Keratinocyte (primary cell): ENCODE data around the gene GNAT2. TPM values are rescaled to one million over a fixed set of nuclear protein-coding genes. Genes with fewer than 3 reads are reported as not detected.

Experiments
- DNase-seq: peaks from one replicate; pipeline ENCODE4 v3.0.0-alpha.2; 2011; ENCODE audit warnings: low read depth, missing footprints, low spot score
- FAIRE-seq: peaks from 2 replicates; lab custom pipeline; 2011; peaks lifted over from hg19 to GRCh38; lab: Jason Lieb, UNC
- H2AFZ ChIP-seq: 2 replicates; pipeline ENCODE4 v1.6.0; 2012; ENCODE audit warnings: low read length, control low read depth, inconsistent platforms; ENCODE audit not compliant: control insufficient read depth
- H3K27ac ChIP-seq: 2 replicates; pipeline ENCODE4 v1.5.1; 2011; ENCODE audit warnings: low read length; ENCODE audit not compliant: control insufficient read depth, insufficient read depth
- H3K27me3 ChIP-seq: 3 replicates; pipeline ENCODE4 v1.6.0; 2011; ENCODE audit warnings: low read length; ENCODE audit not compliant: control insufficient read depth, insufficient read depth; ENCODE audit errors: extremely low read depth
- H3K36me3 ChIP-seq, 2 experiments: 2 replicates in 1 of 2; 3 replicates in 1 of 2; pipeline ENCODE4 v1.5.1; 2011; ENCODE audit warnings: low read length in 2 of 2, mild to moderate bottlenecking in 1 of 2; ENCODE audit not compliant: control insufficient read depth in 2 of 2, insufficient read depth in 2 of 2; ENCODE audit errors: extremely low read depth in 1 of 2
- H3K4me1 ChIP-seq: 3 replicates; pipeline ENCODE4 v1.5.1; 2011; ENCODE audit warnings: low read length; ENCODE audit not compliant: control insufficient read depth, insufficient read depth; ENCODE audit errors: extremely low read depth
- H3K4me2 ChIP-seq: 3 replicates; pipeline ENCODE4 v1.6.0; 2011; ENCODE audit warnings: low read depth, low read length; ENCODE audit not compliant: control insufficient read depth, insufficient read depth; ENCODE audit errors: extremely low read depth
- H3K4me3 ChIP-seq, 3 experiments: fragments of 200-600 bp in 1 of 3; sonication (generic) in 1 of 3; 2 replicates in 2 of 3; 3 replicates in 1 of 3; pipeline ENCODE4 v1.5.1; 2011 to 2016; ENCODE audit warnings: low read length in 3 of 3, mild to moderate bottlenecking in 3 of 3, control low read depth in 2 of 3, inconsistent platforms in 1 of 3, low read depth in 1 of 3, mixed read lengths in 1 of 3, mixed run types in 1 of 3, moderate library complexity in 1 of 3; ENCODE audit not compliant: control insufficient read depth in 2 of 3, insufficient read depth in 2 of 3; ENCODE audit errors: extremely low read depth in 1 of 3
- H3K79me2 ChIP-seq: 2 replicates; pipeline ENCODE4 v1.6.0; 2012; ENCODE audit warnings: low read length; ENCODE audit not compliant: control insufficient read depth, insufficient read depth
- H3K9ac ChIP-seq: 3 replicates; pipeline ENCODE4 v1.6.0; 2011; ENCODE audit warnings: low read length; ENCODE audit not compliant: control insufficient read depth, insufficient read depth; ENCODE audit errors: extremely low read depth
- H3K9me1 ChIP-seq: 3 replicates; pipeline ENCODE4 v1.6.0; 2011; ENCODE audit warnings: low read length; ENCODE audit not compliant: control insufficient read depth, insufficient read depth; ENCODE audit errors: extremely low read depth
- H3K9me3 ChIP-seq: 2 replicates; pipeline ENCODE4 v1.5.1; 2012; ENCODE audit warnings: low read depth, low read length; ENCODE audit not compliant: control insufficient read depth
- H4K20me1 ChIP-seq: 3 replicates; pipeline ENCODE4 v1.6.0; 2011; ENCODE audit warnings: low read length; ENCODE audit not compliant: control insufficient read depth, insufficient read depth; ENCODE audit errors: extremely low read depth
- EZH2 ChIP-seq: IDR thresholded peaks from one replicate; pipeline ENCODE4 v1.6.1; 2012; ENCODE audit warnings: inconsistent platforms, mild to moderate bottlenecking, low read length, moderate library complexity
- dilution Hi-C: fragments of 300-500 bp; cut with MboI; formaldehyde crosslinking; loops from one replicate; pipeline ENCODE4 v1.7.0; 2020; ENCODE audit warnings: low sequenced_read_pairs; ENCODE audit not compliant: extremely low pct_ligation_motif_present
- polyA plus RNA-seq, 5 experiments: library from polyadenylated mRNA; depleted of rRNA in 3 of 5; stranded (reverse) in 3 of 5; stranded (forward) in 1 of 5; unstranded in 1 of 5; fragments of >200 nt; gene quantifications; 1 replicate in 1 of 5; 2 replicates in 3 of 5; 3 replicates in 1 of 5; pipeline versions ENCODE4 v1.2.1 to v1.2.3, GENCODE V29; 2011 to 2012; ENCODE audit warnings: missing spikeins in 2 of 5, low read depth in 1 of 5, low replicate concordance in 1 of 5
- TF ChIP-seq, protein P1 (sequence below), 3 experiments: IDR thresholded peaks in 1 of 3; conservative IDR thresholded peaks in 1 of 3; optimal IDR thresholded peaks in 1 of 3; 2 replicates in 2 of 3; 3 replicates in 1 of 3; pipeline versions ENCODE3 to v1.5.1; 2011; ENCODE audit warnings: low read length in 3 of 3, mild to moderate bottlenecking in 3 of 3, moderate library complexity in 2 of 3, control low read depth in 1 of 3, inconsistent platforms in 1 of 3; ENCODE audit not compliant: insufficient read depth in 2 of 3; ENCODE audit errors: extremely low read depth in 1 of 3

The GNAT2 gene
- polyA plus RNA-seq, 1 donor (not counting 4 experiments of a cell fraction or from before 2014, with no cell fraction given) = 0.17 TPM

DNA sequence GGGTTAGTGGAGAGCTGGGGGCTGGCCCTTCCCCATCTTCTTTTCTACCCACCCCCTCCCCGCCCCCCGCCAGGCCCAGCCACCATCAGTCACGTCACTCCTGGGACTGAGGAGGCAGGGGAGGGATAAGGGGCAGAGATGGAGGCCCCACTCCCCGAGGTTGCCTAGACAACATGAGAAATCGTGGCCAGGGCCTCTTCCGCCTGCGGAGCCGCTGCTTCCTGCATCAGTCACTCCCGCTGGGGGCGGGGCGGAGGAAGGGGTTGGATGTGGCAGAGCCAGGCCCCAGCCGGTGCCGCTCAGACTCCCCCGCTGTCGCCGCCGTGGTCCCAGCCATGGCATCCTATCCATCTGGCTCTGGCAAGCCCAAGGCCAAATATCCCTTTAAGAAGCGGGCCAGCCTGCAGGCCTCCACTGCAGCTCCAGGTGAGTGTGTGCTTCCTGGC is 1.4 kb upstream of the GNAT2 start:
- no peak for DNase-seq
- Histone ChIP-seq H3K9me3 (no peaks in the 10 kb centered on the region), H3K4me1 (peaks cover 24% of the 10 kb centered on the region), H3K27me3 (no peaks in the 10 kb centered on the region), H3K9me1 (no peaks in the 10 kb centered on the region), H2AFZ (peak overlapping the region; percentile 52), H3K9ac (peak overlapping the region; percentile 90), H3K79me2 (peaks cover 50% of the 10 kb centered on the region), H3K27ac (peak overlapping the region; percentile 87), H3K36me3 (no peaks in the 10 kb centered on the region), H4K20me1 (no peaks in the 10 kb centered on the region), H3K4me3 (peak overlapping the region; percentile 66 to 95 (median 89)), H3K4me2 (peak overlapping the region; percentile 99)
- no peak for TF ChIP-seq EZH2
- TF ChIP-seq, protein P1, sequence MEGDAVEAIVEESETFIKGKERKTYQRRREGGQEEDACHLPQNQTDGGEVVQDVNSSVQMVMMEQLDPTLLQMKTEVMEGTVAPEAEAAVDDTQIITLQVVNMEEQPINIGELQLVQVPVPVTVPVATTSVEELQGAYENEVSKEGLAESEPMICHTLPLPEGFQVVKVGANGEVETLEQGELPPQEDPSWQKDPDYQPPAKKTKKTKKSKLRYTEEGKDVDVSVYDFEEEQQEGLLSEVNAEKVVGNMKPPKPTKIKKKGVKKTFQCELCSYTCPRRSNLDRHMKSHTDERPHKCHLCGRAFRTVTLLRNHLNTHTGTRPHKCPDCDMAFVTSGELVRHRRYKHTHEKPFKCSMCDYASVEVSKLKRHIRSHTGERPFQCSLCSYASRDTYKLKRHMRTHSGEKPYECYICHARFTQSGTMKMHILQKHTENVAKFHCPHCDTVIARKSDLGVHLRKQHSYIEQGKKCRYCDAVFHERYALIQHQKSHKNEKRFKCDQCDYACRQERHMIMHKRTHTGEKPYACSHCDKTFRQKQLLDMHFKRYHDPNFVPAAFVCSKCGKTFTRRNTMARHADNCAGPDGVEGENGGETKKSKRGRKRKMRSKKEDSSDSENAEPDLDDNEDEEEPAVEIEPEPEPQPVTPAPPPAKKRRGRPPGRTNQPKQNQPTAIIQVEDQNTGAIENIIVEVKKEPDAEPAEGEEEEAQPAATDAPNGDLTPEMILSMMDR (optimal IDR thresholded peaks at IDR 0.05 in 1 of 3, IDR thresholded peaks at IDR 0.05 in 1 of 3, conservative IDR thresholded peaks at IDR 0.05 in 1 of 3; ENCODE audit: extremely low read depth in 1 of 3, insufficient read depth in 2 of 3, low read length in 3 of 3) = no peak
- dilution Hi-C loops = no loop called here
- FAIRE-seq = no peak

- no peak for FAIRE-seq
- dilution Hi-C loops = no loop called here
Measured at GRCh38 chr1:109620401-109620791, 980 bp upstream of the GNAT2 start.

More at GRCh38 chr1:109620401-109620791, 980 bp upstream of the GNAT2 start:
- Histone ChIP-seq H3K36me3 (no peaks in the 10 kb centered on the region), H3K79me2 (peaks cover 50% of the 10 kb centered on the region), H2AFZ (peak overlapping the region; percentile 89), H3K9me1 (no peaks in the 10 kb centered on the region), H3K27ac (peak overlapping the region; percentile 87), H3K4me3 (peak overlapping the region; percentile 66 to 95 (median 89)), H3K27me3 (no peaks in the 10 kb centered on the region), H3K4me2 (peak overlapping the region; percentile 99), H3K9ac (peak overlapping the region; percentile 90), H4K20me1 (no peaks in the 10 kb centered on the region), H3K9me3 (no peaks in the 10 kb centered on the region), H3K4me1 (peaks cover 24% of the 10 kb centered on the region)
- DNase-seq = no peak
- TF ChIP-seq, protein P1 (optimal IDR thresholded peaks at IDR 0.05 in 1 of 3, IDR thresholded peaks at IDR 0.05 in 1 of 3, conservative IDR thresholded peaks at IDR 0.05 in 1 of 3; ENCODE audit: extremely low read depth in 1 of 3, insufficient read depth in 2 of 3, low read length in 3 of 3) = no peak
- TF ChIP-seq EZH2 = no peak
